Activated naive CD8-positive, alpha-beta T cell treated with anti-CD3 and anti-CD28 coated beads, Interleukin-2, amount 50 U/mL, for 24 hours (primary cell): ENCODE data around the gene NSG1.

Experiments
- ATAC-seq: fragments of 150-1000 bp; cut with Tn5 transposase; one replicate; pipeline ENCODE4 v1.10.0; 2021
- DNase-seq: peaks from one replicate; pipeline ENCODE4 v3.0.0; 2021
- H3K27ac Mint-ChIP-seq: one replicate; pipeline ENCODE4 v1.8.0; 2021; ENCODE audit warnings: mild to moderate bottlenecking, mixed read lengths
- H3K27me3 Mint-ChIP-seq: one replicate; pipeline ENCODE4 v1.8.0; 2021; ENCODE audit warnings: mixed read lengths
- H3K36me3 Mint-ChIP-seq: one replicate; pipeline ENCODE4 v1.8.0; 2021; ENCODE audit warnings: low read depth, mixed read lengths
- H3K4me1 Mint-ChIP-seq: one replicate; pipeline ENCODE4 v1.8.0; 2021; ENCODE audit warnings: mixed read lengths
- H3K4me3 Mint-ChIP-seq: one replicate; pipeline ENCODE4 v1.8.0; 2021; ENCODE audit warnings: mild to moderate bottlenecking, moderate library complexity, mixed read lengths
- H3K9me3 Mint-ChIP-seq: one replicate; pipeline ENCODE4 v1.8.0; 2021; ENCODE audit warnings: mixed read lengths

NSG1 gene

GRCh38 chr4:4386296-4386735 lies 586 bp upstream of the NSG1 start:
- peaks cover 12% of the 10 kb centered on the region for H3K4me1 Mint-ChIP-seq
- H3K27me3 Mint-ChIP-seq: peaks cover 19% of the 10 kb centered on the region
- H3K4me3 Mint-ChIP-seq: peak overlapping the region; percentile 74
- H3K9me3 Mint-ChIP-seq: no peaks in the 10 kb centered on the region
- no peak overlapping the region for H3K27ac Mint-ChIP-seq
- peak; percentile 39 for DNase-seq
- H3K36me3 Mint-ChIP-seq: no peaks in the 10 kb centered on the region
- ATAC-seq: peak; percentile 71

- DNase-seq: peak; percentile 22
- Mint-ChIP-seq H3K36me3 (no peaks in the 10 kb centered on the region), H3K27me3 (peaks cover 19% of the 10 kb centered on the region), H3K4me1 (peaks cover 12% of the 10 kb centered on the region), H3K9me3 (no peaks in the 10 kb centered on the region), H3K27ac (no peak overlapping the region), H3K4me3 (peak overlapping the region; percentile 51)
- ATAC-seq: no peak
These were observed 819 bp downstream of the NSG1 start for GRCh38 chr4:4387531-4388310.

DNA sequence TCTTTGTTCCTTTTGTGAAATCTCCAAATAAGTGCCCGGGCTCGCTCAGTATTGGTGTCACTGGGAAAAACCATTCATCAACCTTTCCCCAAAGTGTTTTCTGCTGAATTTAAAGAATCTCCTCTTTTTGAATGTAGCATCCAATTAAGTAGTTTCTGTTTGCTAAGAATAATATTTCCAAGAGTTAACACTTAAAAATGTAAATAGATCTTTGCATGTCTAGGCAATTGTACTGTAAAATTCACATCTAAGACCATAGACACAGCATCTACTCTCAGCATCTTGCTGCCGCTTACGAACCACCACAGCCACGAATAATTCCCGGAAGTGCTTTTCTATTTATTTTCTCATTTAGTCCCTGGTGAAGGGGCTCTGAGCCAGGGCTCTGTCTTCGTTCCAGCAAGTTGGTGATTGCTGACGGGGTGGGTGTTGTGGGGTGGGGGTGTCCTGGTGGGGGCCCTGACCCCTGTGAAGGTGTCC lies 1.4 kb downstream of the NSG1 start:
- DNase-seq (no peak), ATAC-seq (no peak)
- H3K4me1 Mint-ChIP-seq: peaks cover 12% of the 10 kb centered on the region
- H3K36me3 Mint-ChIP-seq: no peaks in the 10 kb centered on the region
- H3K27me3 Mint-ChIP-seq: peaks cover 18% of the 10 kb centered on the region
- H3K27ac Mint-ChIP-seq: no peak overlapping the region
- H3K4me3 Mint-ChIP-seq: peak overlapping the region; percentile 51
- H3K9me3 Mint-ChIP-seq: no peaks in the 10 kb centered on the region

GRCh38 chr4:4388836-4389575 lies 2.1 kb downstream of the NSG1 start:
- Mint-ChIP-seq H3K36me3 (no peaks in the 10 kb centered on the region), H3K4me3 (no peak overlapping the region), H3K4me1 (peaks cover 12% of the 10 kb centered on the region), H3K27ac (no peak overlapping the region), H3K9me3 (no peaks in the 10 kb centered on the region), H3K27me3 (peaks cover 16% of the 10 kb centered on the region)
- DNase-seq (no peak), ATAC-seq (no peak)

- Mint-ChIP-seq H3K4me1 (peaks cover 9% of the 10 kb centered on the region), H3K9me3 (no peaks in the 10 kb centered on the region), H3K4me3 (no peak overlapping the region), H3K27ac (no peak overlapping the region), H3K27me3 (peaks cover 9% of the 10 kb centered on the region), H3K36me3 (peaks cover 3% of the 10 kb centered on the region)
- ATAC-seq (no peak), DNase-seq (no peak)
These were observed 3.1 kb downstream of the NSG1 start for GRCh38 chr4:4390046-4390445.

GRCh38 chr4:4390515-4391240 lies 3.8 kb downstream of the NSG1 start:
- Mint-ChIP-seq H3K9me3 (no peaks in the 10 kb centered on the region), H3K27me3 (peaks cover 8% of the 10 kb centered on the region), H3K27ac (no peak overlapping the region), H3K4me1 (peaks cover 8% of the 10 kb centered on the region), H3K36me3 (peaks cover 3% of the 10 kb centered on the region), H3K4me3 (no peak overlapping the region)
- DNase-seq (no peak), ATAC-seq (no peak)

- Mint-ChIP-seq H3K27ac (no peak overlapping the region), H3K4me1 (peaks cover 11% of the 10 kb centered on the region), H3K9me3 (no peaks in the 10 kb centered on the region), H3K4me3 (no peak overlapping the region), H3K27me3 (peaks cover 7% of the 10 kb centered on the region), H3K36me3 (peaks cover 3% of the 10 kb centered on the region)
- ATAC-seq (no peak), DNase-seq (no peak)
These were observed 5.0 kb downstream of the NSG1 start for GRCh38 chr4:4391866-4392265.

DNA sequence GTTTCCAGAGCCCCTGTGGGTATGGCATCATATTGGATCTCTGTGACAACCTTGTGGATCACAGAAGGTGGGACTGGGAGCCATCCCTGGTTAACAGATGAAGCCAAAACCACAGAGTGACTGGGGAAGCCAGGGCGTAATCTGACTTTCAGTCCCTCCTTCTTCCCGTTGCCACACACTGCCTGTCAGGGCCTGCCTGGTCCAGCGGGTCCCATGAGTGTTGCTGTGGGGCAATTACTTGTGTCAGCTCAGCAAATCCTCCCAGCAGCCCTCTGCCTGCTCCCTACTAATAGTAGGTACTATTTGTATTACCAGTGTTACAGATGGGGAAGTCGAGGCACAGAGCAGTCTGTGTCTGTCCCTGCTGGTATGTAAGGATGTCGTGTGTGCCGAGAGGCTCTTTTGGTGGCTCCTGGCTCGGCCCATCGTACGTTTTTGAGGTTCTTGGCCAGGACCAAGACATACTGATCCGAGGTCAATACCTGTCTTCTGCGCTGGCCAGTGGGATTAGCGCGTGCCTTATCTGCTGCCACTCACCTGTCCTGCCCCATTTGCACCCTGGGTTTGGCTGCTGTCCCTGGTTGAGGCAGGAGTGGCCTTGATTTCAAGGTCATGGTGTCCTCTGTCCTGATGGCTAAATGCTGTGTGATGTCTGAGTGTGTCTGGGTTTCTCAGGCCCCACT lies 5.7 kb downstream of the NSG1 start:
- Mint-ChIP-seq H3K36me3 (peaks cover 3% of the 10 kb centered on the region), H3K27me3 (peaks cover 7% of the 10 kb centered on the region), H3K9me3 (no peaks in the 10 kb centered on the region), H3K4me3 (no peak overlapping the region), H3K27ac (no peak overlapping the region), H3K4me1 (peaks cover 11% of the 10 kb centered on the region)
- ATAC-seq: no peak
- DNase-seq: no peak

- ATAC-seq (no peak), DNase-seq (no peak)
- H3K9me3 Mint-ChIP-seq: peaks cover 3% of the 10 kb centered on the region
- H3K27ac Mint-ChIP-seq: no peak overlapping the region
- peaks cover 7% of the 10 kb centered on the region for H3K36me3 Mint-ChIP-seq
- peaks cover 6% of the 10 kb centered on the region for H3K4me1 Mint-ChIP-seq
- H3K27me3 Mint-ChIP-seq: peaks cover 2% of the 10 kb centered on the region
- no peak overlapping the region for H3K4me3 Mint-ChIP-seq
These were observed 7.7 kb downstream of the NSG1 start for GRCh38 chr4:4394644-4395043.

DNA sequence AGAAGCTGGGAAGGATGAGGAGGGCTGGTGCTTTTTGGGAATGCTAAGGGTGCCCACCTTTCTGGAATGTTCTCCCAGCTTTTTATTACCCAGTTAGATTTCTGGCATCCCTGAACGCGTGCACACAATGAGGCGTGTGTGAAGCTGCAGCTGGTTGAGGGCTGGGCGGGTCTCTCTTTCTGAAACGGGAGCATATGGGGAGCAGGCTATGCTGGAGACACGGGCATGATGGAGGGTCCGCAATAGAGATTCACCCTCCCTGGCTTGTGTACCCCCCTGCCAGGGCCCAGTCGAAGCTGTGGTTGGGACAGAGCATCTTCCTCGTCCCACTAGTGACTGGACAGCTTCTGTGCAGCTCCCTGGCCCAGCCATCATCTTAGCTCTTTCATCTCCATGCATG lies 8.5 kb downstream of the NSG1 start:
- no peak for ATAC-seq
- no peak for DNase-seq
- H3K4me1 Mint-ChIP-seq: peaks cover 6% of the 10 kb centered on the region
- peaks cover 2% of the 10 kb centered on the region for H3K27me3 Mint-ChIP-seq
- peaks cover 3% of the 10 kb centered on the region for H3K9me3 Mint-ChIP-seq
- H3K27ac Mint-ChIP-seq: no peak overlapping the region
- H3K36me3 Mint-ChIP-seq: peaks cover 7% of the 10 kb centered on the region
- no peak overlapping the region for H3K4me3 Mint-ChIP-seq

GRCh38 chr4:4395849-4396627 lies 9.1 kb downstream of the NSG1 start:
- no peak overlapping the region for H3K27ac Mint-ChIP-seq
- DNase-seq (no peak), ATAC-seq (no peak)
- peaks cover 3% of the 10 kb centered on the region for H3K9me3 Mint-ChIP-seq
- peaks cover 7% of the 10 kb centered on the region for H3K36me3 Mint-ChIP-seq
- H3K27me3 Mint-ChIP-seq: peaks cover 2% of the 10 kb centered on the region
- H3K4me1 Mint-ChIP-seq: peaks cover 6% of the 10 kb centered on the region
- no peak overlapping the region for H3K4me3 Mint-ChIP-seq

DNA sequence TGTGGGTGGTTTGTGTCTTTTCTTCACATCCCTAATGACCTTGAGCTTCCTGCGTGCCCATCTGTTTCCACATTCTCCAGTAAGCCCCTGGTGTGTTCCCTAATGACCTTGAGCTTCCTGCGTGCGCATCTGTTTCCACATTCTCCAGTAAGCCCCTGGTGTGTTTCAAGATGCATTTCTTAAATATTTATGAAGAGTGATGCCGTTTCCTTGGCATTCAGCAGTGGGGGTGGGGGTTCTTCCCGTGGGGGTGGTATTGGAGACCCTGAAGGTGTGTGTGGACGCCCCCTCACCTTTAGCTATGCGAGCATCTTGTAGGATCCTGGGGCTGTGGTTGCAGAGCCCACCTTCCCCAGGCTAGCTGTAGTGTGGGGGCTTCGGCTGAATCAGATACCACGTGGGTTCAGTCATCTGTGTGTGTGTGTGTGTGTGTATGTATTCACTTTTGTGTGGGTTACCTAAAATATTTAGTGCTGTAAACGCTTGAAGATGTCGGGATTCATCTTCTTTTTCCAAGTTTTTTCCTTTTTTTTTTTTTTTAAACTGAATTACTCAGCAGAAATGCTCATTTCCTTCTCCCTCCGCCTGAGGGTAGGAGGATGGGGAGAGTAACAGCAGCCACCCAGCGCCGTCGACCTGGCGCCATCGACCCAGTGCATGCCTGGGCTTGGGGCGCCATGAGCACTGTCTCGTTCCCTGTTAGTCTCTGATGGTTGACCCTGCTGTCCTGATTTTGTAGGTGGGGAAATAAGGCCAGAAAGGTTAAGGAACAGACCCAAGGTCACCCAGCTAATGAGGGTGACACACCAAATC lies 9.9 kb downstream of the NSG1 start:
- Mint-ChIP-seq H3K4me3 (no peak overlapping the region), H3K36me3 (peaks cover 7% of the 10 kb centered on the region), H3K4me1 (peaks cover 6% of the 10 kb centered on the region), H3K9me3 (peaks cover 3% of the 10 kb centered on the region), H3K27me3 (peaks cover 2% of the 10 kb centered on the region), H3K27ac (no peak overlapping the region)
- no peak for ATAC-seq
- DNase-seq: no peak

DNA sequence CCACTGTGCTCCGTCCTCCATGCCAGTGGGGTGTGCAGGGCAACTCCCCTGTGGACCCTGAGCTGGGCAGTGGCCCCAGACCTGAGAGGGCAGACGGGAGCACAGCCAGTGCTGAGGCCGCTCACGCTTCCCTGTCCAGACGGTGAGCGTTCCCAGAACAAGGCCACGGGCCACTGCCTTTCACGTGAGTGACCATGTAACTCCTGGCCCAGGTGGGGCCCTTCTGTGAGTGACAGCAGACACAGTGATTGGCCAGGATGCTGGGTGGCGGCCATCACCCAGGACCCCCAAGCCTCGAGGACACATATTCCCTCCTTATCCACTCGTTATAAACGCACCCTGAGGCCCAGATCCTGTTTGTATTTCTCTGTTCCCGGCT lies 10.5 kb downstream of the NSG1 start:
- ATAC-seq (no peak), DNase-seq (no peak)
- H3K4me3 Mint-ChIP-seq: no peak overlapping the region
- H3K36me3 Mint-ChIP-seq: peaks cover 7% of the 10 kb centered on the region
- no peak overlapping the region for H3K27ac Mint-ChIP-seq
- H3K9me3 Mint-ChIP-seq: peaks cover 3% of the 10 kb centered on the region
- H3K27me3 Mint-ChIP-seq: peaks cover 2% of the 10 kb centered on the region
- H3K4me1 Mint-ChIP-seq: peaks cover 6% of the 10 kb centered on the region
